Measurements from ENCODE around the gene ZFAND2B. TPM values are rescaled to one million over a fixed set of nuclear protein-coding genes. Genes with fewer than 3 reads are reported as not detected.

Gene ZFAND2B, protein sequence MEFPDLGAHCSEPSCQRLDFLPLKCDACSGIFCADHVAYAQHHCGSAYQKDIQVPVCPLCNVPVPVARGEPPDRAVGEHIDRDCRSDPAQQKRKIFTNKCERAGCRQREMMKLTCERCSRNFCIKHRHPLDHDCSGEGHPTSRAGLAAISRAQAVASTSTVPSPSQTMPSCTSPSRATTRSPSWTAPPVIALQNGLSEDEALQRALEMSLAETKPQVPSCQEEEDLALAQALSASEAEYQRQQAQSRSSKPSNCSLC
- 17.5 TPM for total RNA-seq

DNA sequence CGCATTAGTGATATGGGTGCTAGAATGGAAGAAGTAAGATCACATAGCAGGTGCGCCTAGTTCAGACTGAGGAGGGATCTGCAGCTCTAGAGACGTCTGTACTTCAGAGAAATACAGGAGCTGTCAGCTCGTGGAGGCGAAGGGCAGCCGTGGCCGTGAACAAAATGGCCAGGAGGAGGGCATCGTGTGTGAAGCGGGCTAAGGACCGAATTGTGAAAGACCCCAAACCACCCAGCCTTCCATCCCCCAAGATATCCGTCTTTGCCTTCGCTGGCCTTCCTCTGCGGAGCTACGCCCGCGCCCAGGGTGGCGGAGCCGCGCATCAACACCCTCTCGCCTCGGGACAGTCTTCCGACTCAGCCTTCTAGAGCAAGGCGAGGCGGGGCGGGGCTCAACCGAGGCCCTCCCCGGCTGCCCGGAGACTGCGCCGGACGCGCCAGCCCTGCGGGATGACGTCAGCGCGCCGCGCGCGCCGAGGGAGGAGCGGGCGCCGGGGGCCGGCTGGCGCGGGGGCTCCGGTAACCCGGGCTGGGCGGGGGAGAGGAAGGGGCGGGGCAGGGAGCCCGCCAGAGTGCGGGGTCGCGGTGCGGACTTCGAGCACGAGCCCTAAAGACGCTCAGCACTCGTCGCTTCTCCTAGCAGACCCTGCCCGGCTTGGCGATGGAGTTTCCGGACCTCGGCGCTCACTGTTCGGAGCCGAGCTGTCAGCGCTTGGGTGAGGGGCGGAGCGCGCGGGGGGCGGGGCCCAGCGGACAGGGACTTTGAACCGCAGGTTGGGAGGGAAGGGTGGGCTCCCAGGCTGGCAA is at the start of gene ZFAND2B:
ZFAND2B (plus strand) TSS at position 455 of the 806 bp plus-strand sequence; CDS start at position 661, 206 bp downstream.

DNA sequence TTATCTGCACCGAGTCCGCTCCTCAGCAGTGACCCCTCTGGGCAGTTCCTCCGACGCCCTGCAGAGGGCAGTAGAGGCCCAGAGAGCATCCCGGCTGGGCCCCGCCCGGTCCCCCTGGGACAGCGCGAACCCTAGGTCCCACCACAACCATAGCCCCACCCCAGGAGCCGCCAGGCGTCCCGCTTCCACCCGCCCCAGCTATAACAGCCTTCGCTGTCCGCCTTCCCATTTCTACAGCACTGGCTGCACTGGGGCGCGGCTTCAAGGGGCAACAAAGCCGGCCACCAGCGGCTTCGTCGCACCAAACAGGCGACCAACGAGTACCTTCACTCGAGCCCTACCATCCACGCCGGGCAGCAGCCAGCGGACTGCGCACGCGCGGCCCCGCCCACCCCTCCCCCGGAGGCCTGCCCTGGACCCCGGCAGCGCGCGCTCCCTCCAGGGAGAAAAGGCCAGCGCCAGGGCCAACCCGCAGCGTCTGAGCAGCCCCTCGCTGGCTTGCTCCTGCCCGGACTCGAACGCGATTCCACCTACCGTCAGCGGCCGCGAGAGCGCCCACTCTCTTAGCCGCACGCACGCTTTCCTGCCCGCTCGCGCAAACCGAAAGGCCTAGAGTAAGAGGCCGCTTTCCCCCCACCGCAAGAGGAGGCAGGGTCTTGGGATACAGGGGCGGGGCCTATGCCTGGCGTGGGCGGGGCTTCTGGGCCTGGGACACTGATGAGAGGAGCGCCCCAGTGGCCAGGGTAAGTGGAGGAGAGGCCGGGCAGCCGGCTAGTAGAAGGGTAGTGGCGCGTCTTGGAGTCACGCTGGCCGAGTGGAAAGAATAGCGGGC is 46.2 kb upstream of the ZFAND2B start, which contains the start of gene NHEJ1:
NHEJ1 (minus strand) TSS at position 630 of the 832 bp plus-strand sequence. CDS start 2,453 bp downstream, outside the sequence.

GRCh38 chr2:219169930-219170654 is 36.5 kb upstream of the ZFAND2B start, which contains the start of gene SLC23A3:
Gene SLC23A3, minus strand, starts transcription at chr2:219170029. Its CDS starts 45 bp downstream, at chr2:219169984.

GRCh38 chr2:219176818-219177551 is 29.6 kb upstream of the ZFAND2B start, which contains the start of gene CNPPD1:
Gene CNPPD1, minus strand, starts transcription at chr2:219176925. Its CDS starts 97 bp downstream, at chr2:219176828.

GRCh38 chr2:219177552-219178376 is 28.8 kb upstream of the ZFAND2B start, which contains the start of gene RETREG2:
Gene RETREG2, plus strand, starts transcription at chr2:219178275. Its CDS starts 78 bp downstream, at chr2:219178353.

DNA sequence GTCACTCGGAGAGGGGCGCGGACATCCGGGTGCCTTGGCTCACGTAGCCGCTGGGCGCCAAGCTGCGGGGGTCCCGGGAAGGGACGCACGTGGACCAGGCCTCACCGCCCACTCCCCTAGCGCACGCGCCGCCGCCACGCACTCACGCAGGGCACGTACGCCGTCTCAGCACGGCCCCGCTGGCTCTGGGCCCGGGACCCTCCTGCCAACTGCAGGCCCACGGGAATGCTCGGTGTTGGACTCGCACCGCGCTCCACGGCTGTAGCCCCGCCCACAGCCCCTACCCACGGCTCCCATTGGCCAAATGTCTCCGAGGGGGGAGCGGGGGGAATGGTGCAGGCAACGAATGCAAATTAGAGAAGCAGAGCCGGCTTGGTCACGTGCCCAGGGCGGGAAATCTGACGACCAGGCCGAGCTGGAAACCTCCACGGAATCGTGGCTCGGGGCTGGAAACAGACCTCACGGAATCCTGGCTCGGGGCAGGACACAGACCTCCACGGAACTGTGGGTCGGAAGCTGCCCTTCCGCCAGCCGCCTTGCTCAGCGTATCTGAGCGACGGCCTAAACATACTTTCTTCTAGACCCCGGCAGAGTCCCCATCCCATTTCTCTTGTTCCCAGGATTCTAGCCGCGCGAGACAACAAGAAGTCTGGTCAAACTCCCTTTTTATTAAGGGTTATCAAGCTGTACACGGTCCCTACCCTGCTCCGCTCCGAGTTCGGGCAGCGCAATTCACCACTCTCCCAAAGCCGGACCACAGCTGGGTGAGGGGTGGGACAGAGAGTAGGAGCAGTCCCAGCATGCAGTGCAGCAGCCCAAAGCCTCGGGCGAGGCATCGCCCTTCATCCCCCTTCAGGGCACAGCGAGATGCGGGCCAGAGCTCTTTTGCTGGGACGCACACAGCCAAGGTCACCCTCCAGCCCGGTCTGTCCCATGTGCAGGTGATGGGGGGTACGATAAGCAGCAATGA is 12.4 kb downstream of the ZFAND2B start, which contains the start of gene ABCB6:
ABCB6 (minus strand) TSS at position 227 of the 970 bp plus-strand sequence. CDS start 285 bp downstream, outside the sequence.

GRCh38 chr2:219229305-219230058 is 22.9 kb downstream of the ZFAND2B start, which contains the start of the genes ANKZF1 and ATG9A:
Gene ANKZF1, plus strand, starts transcription at chr2:219229806. Its CDS starts 452 bp downstream, at chr2:219230258.
Gene ATG9A, minus strand, starts transcription at chr2:219229636. Its CDS starts 1,612 bp downstream, at chr2:219228024.

DNA sequence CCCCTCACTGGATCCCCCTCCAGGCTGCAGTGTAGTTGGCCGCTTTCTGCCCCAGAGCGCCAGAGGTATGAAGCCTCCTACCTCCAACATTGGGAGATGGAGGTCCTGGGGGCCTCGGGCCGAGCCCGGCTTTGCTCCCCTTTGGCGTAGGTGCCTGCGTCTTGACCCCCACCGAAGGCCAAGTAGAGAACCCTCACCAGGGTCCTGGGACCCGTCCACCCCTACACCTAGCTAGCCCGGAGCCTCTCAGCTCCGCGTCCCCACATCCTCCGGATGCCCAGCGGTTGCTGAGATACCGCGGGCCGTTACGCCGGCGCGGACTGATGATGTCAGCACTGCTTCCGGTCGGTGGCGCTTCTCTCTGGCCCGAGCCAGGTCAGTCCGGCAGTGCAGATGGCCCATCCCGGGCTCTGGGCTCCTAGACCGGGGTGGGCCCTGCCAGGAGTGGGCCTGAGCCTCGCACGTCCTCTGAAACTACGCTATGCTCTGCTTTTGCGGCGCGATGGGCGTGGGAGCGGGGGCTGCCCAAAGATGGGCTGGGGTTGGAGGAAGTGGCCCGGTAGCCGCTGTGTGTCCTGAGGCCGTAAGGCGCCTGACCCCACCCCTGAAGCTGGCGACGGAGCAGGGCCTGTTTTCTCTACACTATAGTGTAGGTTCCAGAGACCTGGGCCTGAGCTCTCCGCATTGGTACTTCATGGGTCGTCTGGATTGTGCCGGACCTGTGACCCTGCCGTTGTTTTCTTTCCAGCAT is 38.7 kb downstream of the ZFAND2B start, which contains the start of the genes GLB1L and STK16:
GLB1L (minus strand) TSS at position 297 of the 751 bp plus-strand sequence. CDS start 1,871 bp downstream, outside the sequence.
STK16 (plus strand) TSS at position 332 of the 751 bp plus-strand sequence. CDS start 521 bp downstream, outside the sequence.

DNA sequence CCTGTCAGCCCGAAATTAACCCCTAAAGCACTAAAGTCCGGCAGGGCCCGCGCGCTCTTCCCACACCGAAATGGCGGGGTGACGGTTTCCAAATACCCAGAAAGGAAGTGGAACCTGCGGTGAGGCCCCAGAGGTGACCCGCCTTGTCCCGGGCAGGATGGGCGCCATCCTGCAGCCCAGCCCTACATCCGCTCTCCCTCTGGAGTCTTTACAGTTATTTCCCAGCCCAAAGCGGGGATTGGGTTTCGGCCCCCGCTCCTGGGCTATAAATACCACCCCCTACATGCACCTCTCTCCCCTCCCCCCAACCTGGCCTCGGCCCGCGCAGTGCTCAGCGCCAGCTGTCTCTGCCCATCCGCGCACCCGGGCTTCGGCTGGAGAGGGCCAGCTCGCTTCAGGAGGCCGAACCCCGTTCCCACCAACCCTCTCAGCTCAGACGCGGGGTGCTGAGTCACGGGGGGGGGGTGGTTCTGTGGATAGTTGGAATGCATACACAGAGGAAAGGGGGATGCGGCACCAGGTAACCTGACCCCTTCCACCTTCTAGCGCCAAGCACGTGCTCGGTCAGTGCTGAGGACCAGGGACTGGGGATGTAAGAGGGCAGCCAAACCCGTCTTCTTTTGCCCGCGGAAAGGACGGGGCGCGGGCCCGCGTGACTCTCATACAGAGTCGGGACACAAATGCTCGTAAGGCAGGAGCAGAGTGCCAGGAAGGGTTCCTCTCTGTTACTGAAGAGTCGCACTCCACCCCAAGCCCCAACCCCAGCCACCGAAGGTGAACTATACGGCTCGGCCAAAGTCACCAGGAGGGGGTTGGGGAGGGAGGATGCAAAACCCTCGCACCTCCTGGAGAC is 46.5 kb downstream of the ZFAND2B start, which contains the start of gene TUBA4B:
TUBA4B (plus strand) TSS at position 344 of the 853 bp plus-strand sequence; CDS start at position 509, 165 bp downstream.

DNA sequence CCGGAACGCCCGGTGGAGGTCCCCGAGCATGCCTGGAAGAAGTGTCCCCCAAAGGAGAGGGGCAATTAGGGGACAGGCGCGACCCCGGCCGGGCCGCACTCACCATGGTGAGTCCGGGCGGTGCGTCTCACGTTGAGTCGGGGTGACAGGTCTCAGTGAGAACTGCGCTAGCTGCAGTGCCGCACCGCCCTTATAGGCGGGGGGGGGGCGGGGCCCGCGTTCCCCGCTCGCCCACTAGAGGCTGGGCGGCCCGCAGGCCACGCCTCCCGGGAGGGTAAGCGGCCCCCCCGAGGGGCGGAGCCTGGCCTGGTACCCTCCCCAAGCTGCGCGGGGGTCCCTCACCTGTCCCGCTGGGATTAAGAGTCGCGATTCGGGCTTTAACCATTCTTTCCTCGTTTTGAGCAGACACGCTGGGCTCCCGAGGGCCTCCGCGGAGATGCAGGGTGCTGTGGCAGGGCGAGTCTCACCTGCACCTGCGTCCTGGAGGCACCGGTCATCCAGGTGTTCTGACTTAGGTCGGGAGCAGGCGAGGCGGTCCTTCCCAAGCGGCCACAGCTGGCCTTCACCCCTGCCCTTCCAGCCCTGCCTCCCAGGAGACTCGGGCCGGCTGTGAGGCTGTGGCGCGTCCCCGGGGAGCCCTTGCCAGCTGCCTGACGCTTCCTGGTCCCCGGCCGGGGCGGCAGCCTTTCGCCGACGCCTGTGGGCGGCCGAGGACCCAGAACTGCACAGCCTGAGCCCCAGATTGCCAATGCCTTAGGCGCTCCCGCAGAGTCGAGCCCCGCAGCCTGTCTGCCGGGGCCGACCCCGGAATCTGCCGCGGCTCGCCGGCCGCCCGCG is 47.4 kb downstream of the ZFAND2B start, which contains the start of gene TUBA4A:
TUBA4A (minus strand) TSS at position 166 of the 837 bp plus-strand sequence; CDS start at position 106, 60 bp downstream.

